ENCODE measurements around the gene ZNF783.

GRCh38 chr7:149321978-149322541, 60.1 kb downstream of the ZNF783 start:
- TF ChIP-seq CTCF (IDR thresholded peaks at IDR 0.05), result no peak
- TF ChIP-seq POLR2A (IDR thresholded peaks at IDR 0.05), result no peak
